ENCODE data around the gene AQP3.

DNA sequence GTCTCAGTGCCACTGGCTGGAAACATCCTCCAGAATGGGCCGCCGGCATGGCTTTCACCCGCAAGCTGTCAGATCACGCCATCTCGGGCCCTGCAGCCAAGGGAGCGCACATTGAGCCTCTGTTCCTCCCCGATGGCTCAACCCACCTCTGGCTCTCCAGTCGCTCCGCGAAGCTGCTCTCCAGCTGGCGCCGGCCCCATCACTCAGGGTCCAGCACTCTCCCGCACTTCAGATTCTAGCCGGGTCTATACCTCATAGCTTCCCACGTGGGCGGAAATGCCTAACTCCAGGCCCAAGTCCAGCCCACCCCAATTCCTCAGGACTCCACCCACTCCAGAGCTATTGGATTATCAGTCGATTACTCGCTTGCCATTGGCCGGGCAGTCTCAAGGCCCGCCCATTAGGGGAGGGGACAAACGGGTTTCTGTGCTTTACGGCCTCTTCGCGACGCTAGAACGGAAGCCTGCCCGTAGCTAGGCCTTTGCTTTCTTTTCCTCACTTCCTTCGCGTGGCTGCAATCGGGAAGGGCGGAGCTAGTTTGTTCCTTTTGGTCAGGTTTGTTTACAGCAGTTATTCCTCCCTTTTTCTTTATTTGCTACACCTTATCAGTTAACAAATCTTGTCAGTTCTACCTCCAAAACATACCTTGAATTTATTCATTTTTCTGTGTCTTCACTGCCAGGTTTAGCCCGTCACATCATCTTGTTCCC lies 26.4 kb upstream of the AQP3 start, which contains the start of gene NOL6:
- TF ChIP-seq, protein P1, sequence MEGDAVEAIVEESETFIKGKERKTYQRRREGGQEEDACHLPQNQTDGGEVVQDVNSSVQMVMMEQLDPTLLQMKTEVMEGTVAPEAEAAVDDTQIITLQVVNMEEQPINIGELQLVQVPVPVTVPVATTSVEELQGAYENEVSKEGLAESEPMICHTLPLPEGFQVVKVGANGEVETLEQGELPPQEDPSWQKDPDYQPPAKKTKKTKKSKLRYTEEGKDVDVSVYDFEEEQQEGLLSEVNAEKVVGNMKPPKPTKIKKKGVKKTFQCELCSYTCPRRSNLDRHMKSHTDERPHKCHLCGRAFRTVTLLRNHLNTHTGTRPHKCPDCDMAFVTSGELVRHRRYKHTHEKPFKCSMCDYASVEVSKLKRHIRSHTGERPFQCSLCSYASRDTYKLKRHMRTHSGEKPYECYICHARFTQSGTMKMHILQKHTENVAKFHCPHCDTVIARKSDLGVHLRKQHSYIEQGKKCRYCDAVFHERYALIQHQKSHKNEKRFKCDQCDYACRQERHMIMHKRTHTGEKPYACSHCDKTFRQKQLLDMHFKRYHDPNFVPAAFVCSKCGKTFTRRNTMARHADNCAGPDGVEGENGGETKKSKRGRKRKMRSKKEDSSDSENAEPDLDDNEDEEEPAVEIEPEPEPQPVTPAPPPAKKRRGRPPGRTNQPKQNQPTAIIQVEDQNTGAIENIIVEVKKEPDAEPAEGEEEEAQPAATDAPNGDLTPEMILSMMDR (IDR thresholded peaks at IDR 0.05; ENCODE audit: borderline replicate concordance, extremely low read depth, low read length, poor library complexity, severe bottlenecking): no peak
- TF ChIP-seq EZH2 (IDR thresholded peaks at IDR 0.05; ENCODE audit: borderline replicate concordance, low read depth, low read length, severe bottlenecking): no peak

All from DND-41 (cell line).